Kidney tubule cell (primary cell): ENCODE results near the gene CNTN4.

Source experiments
- DNase-seq: peaks from one replicate; pipeline ENCODE4 v3.0.0-alpha.2; 2018; ENCODE audit warnings: low spot score

Gene CNTN4

DNA sequence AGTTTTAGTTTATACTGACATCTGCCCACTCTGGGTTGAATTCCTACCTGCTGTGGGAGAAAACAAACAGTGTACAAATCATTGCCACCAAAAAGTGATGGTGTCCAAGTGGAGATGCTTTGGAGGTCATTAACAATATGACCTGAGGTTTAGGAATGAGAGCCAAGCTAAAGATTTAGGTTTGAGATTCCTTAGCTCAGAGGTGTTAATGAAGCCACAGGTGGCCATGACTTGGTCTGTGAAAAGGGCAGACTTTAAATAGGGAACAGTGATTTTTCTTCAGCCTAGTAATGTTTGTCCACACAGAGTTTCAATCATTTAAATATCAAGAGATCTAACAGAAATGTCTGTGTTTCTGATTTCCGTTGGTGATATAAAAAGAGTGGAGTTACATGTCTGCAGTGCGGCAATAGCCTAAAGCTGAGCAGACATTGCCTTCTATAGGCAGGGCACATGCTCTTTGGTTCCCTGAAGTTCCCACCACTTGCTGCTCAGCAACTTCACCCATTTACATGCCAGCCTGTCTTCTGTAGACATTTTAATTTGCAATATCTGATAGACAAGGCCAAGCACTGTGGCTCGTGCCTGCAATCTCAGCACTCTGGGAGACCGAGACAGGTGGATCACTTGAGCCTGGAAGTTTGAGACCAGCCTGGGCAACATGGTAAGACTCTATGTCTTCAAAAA is 588.3 kb downstream of the CNTN4 start:
- DNase-seq: no peak

GRCh38 chr3:2697589-2697988 is 598.9 kb downstream of the CNTN4 start:
- DNase-seq: no peak

DNA sequence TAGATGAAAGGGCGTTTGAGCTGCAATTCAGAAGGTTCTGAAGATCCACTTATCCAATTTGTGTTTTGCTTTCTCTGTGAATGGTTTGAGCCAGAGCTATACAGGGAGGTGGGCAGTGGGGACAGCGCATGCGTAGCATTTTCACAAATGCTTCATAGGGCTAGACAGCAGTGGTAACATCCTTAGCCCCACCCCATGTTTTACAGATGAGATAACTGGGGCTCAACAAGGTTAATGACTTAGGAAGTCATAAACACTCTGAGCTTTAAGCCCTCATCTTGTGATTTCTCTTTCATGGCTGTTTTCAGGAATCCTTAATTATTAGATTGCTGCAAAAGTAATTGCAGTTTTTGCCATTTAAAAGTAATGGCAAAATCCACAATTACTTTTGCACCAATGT is 602.8 kb downstream of the CNTN4 start:
- no peak for DNase-seq

DNA sequence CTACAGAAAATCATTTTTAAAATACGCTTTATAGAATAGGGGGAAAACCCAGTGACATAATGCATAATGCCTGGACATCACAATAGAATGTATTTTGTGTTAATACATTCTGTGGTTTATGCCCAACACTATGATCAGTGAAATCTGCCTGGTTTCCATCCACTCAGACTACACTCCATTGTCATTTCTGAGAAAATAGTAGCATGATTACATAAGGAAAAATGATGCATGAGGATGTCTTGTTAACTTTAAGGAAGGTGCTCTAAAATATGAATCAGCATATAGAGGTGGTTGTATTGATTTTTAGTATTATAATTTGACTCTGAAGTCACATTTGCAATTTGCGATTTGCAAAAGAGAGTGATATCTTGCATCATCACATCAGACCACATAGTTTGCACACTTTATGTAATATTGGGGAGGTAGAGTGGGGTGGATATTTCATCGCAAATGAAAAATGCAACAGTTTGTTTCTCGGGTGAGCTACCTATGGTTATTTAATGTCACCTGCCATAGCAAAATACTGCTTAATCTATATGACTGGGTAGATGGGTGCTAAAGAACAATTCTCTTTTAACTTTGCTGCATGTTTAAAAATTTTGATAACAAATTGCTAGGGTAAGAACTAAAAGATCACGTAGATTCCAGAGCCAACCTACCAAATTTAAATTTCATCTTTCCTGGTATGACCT is 607.6 kb downstream of the CNTN4 start:
- no peak for DNase-seq

GRCh38 chr3:2706836-2707210 is 608.2 kb downstream of the CNTN4 start:
- no peak for DNase-seq

DNA sequence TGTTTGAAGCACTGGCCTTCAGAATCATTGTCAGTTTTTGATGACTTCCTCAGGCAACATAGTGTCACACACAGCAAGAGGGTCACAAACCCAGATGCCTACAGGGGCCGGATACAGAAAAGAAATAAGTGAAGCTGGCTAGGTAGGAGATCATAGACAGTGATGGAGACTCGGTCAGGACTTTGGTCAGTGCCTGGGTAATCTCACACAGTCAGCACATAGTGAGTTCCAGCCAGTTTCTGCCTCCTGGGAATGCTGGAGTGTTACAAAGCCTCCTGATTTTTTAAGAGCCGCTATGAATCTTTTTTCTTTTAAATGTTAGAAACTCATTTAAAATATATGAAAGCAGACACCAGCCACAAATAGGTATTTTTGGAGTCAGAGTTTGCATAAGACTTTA is 612.4 kb downstream of the CNTN4 start:
- no peak for DNase-seq

GRCh38 chr3:2713923-2714322 is 615.3 kb downstream of the CNTN4 start:
- DNase-seq: no peak

DNA sequence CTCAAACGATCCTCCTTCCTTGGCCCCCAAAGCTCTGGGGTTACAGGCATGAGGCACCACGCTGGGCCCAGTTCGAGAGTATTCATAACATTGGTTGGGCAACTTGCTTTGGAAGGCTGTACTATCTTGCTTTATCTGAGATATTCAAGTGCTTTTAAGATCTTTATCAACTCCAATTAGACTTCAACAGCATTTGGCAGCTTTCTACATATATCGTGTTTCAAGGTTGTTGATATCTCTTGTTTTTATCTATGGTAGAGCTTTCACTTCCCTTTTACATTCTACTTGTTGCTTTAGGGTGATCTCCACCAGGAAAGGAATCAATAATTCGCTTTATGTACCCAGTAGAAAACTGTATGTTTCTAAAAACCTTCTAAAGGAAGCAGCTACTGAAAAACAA is 616.2 kb downstream of the CNTN4 start:
- no peak for DNase-seq

DNA sequence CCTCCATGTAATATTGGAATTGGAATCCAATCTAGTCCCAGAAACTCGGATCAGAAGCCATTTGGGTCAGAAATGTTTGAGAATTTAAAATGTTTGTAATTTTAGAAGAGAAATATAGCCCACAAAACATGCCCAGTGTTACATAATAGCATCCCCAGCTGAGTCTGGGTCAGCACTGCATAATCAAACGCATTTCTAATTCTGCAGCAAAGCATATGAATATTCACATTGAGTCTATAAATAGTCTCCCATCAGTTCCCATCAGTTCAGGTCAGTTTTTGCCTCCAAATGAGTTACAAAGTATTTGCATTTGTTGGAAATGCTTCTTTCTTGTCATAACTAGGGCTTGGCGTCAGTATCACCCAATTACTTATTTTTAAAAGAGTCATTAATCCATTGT is 628.4 kb downstream of the CNTN4 start:
- no peak for DNase-seq

DNA sequence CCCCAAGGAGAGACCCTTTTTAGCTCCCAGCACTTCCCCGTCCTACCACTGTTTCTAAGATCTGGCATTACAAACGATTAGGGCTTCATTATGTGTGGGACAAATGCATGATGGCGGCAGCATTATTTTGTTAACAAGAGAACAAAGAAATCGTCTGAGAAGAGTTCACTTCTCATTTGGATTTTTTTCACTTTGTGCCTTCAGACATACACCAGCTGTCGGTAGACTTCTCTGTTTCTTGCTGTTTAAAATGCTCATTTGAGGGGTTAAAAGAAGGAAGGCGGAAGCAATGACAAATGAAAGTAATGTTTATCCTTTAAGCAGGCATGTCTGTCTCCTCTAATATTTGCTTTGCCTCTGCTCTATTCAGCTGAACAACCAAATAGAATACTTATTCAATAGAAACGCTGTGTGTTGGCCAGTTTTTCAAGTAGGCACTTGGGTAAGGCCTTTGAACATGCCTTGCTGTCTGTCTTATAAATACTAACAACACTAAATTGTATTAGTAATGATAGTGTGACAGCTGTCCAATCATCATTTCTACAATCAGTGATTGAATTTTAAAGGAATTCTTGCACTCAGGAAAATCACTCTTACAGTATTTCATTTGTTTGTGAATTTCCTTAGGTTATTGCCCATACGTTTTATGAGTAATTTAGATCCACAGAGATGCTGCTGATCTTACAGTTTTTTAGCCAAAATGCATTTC is 629.1 kb downstream of the CNTN4 start:
- no peak for DNase-seq

DNA sequence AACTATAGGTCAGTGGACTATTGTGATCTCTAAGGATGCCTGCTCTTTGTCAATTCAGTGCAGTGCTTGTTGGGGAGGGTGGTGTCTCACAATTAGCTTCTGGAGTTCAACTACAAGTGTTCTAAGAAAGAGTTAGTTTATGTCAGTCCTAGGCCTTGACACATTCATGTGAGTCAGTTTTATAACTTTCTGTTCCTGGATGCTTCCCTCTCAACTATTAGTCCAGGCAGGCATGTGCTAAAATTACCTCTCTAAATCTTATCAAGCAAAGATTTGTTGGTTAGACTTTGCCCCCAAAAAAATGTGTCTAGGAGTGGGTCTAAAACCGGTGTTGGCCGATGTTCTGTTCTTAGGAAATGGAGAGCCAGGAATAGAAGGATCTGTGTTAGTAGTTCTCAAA is 633.2 kb downstream of the CNTN4 start:
- no peak for DNase-seq

DNA sequence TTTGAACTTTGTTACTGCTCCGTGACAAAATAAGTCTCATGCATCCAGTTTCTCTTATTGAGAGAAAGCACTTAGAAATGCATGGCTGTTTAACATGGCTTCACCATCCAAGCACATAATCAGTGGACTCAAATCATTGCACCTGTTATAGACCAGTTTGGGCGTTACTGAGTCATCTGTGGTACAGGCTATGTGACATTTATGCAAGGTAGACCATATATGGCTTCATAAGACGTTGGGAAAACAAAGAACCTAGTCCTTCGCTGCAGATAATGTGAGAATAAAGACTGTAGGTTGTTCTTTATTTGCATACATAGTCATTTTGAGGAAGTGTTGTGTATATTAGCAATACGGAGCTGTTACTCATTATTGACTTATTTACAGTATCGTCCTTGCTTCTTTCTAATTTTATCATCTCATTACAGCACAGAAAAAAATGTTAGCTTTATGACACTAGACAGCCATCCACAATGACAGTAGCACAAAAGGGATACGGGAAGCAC is 636.8 kb downstream of the CNTN4 start:
- no peak for DNase-seq

DNA sequence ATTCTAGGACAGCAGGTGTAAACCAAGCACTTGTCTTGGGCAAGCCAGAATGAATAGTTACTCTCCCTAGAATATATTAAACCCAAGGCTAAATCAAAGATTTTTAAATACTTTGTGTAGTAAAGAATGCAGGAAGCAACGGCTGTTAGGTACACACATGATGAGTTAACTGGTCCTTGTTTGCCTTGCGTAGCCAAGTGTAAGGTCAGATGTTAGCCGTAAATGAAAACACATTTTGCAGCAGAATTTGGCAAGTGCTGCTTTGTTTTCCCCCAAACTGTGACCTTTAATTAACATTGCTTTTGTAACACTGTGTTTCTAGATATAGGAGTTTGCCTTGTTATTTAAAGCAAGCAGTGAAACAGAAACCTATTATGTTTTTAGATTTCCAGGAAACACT is 642.9 kb downstream of the CNTN4 start:
- DNase-seq: peak; percentile 14

DNA sequence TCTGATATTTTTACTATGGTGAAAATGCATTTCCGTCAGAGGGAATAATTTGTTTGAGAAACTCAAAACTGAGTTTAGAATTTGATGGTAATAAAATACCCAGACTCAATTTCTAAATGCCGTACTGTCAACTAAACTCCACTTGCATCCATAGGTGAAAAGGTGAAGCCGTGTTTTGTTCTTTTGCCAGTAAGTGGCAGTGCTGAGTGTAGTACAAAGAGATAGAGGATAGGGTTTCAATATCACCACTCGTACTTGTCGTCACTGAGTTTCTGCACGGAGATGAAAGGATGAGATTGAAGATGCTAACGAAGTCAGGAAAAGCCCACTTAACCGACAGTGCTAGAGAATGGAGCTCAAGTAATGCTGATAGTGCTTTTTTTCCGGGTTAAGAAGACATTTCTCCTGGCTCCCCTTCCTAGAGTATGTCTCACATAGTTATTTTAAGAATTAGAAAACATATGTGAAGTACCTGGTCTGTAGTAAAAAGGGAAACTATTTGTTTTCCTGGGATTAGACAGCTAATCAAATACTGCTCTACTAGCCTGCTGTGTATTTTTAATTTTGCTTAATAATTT is 666.4 kb downstream of the CNTN4 start:
- DNase-seq: peak; percentile 34

GRCh38 chr3:2770451-2770850 is 671.8 kb downstream of the CNTN4 start:
- DNase-seq: peak; percentile 20

- no peak for DNase-seq
These were observed 672.5 kb downstream of the CNTN4 start for GRCh38 chr3:2771193-2771592.

- DNase-seq: no peak
These were observed 673.1 kb downstream of the CNTN4 start for GRCh38 chr3:2771741-2772140.

DNA sequence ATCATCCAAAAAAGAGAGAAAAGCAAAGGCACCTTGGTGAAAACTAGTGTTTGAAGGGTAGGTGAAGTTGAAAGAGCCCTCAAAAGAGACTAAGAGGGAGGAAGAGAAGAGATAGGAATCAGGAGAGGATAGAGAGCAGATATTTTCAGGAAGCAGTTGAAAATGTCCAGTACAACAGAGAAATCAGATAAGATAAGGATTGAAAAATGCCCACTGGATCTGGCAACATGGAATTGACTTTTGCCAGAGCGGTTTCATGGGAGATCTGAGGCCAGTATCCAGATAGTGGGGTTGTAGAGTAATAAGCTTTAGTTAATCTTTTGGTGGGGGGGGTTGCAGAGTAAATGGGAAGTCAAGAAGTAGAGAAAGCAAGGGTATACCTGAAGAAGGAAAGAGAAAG is 674.1 kb downstream of the CNTN4 start:
- DNase-seq: no peak

GRCh38 chr3:2774481-2775249 is 676.0 kb downstream of the CNTN4 start:
- no peak for DNase-seq

- DNase-seq: no peak
These were observed 684.6 kb downstream of the CNTN4 start for GRCh38 chr3:2783261-2783660.

GRCh38 chr3:2784627-2785026 is 686.0 kb downstream of the CNTN4 start:
- DNase-seq: no peak

- peak; percentile 12 for DNase-seq
These were observed 691.7 kb downstream of the CNTN4 start for GRCh38 chr3:2790266-2790815.
